HL-60 (cell line): ENCODE results near the gene NPAS4.

ENCODE experiments used
- DNase-seq, 2 experiments: peaks; one replicate each; pipeline ENCODE4 v3.0.0-alpha.2; 2010 to 2020; ENCODE audit warnings: low read depth in 1 of 2, low spot score in 1 of 2
- H3K27ac ChIP-seq: fragments of 250-450 bp; sonication (Bioruptor Pico); replicated peaks from 2 replicates; pipeline ENCODE4 v1.5.1; 2020; ENCODE audit warnings: mild to moderate bottlenecking, moderate library complexity
- H3K27me3 ChIP-seq: fragments of 250-450 bp; sonication (Bioruptor Pico); 2 replicates; pipeline ENCODE4 v1.5.1; 2021; ENCODE audit warnings: mild to moderate bottlenecking, moderate library complexity; ENCODE audit not compliant: insufficient read depth, poor library complexity, severe bottlenecking
- H3K4me3 ChIP-seq: replicated peaks from 2 replicates; pipeline ENCODE4 v1.5.1; 2011; ENCODE audit warnings: mild to moderate bottlenecking, control low read depth, low read length; ENCODE audit not compliant: insufficient read depth
- GABPA ChIP-seq: IDR thresholded peaks from 2 replicates; pipeline ENCODE4 v1.6.1; 2012; ENCODE audit warnings: low read depth
- POLR2AphosphoS5 ChIP-seq: IDR thresholded peaks from 2 replicates; pipeline ENCODE4 v1.6.1; 2012; ENCODE audit warnings: low read depth
- SPI1 ChIP-seq: IDR thresholded peaks from 2 replicates; pipeline ENCODE4 v1.6.1; 2012; ENCODE audit warnings: low read depth, mild to moderate bottlenecking, borderline replicate concordance
- TF ChIP-seq, protein P1 (sequence below): IDR thresholded peaks from one replicate; pipeline ENCODE4 v1.5.1; 2011; ENCODE audit warnings: low read length, control low read depth, inconsistent platforms; ENCODE audit not compliant: insufficient read depth
- TF ChIP-seq, protein P2 (sequence below): IDR thresholded peaks from 2 replicates; pipeline ENCODE4 v1.6.1; 2012; ENCODE audit warnings: low read depth; ENCODE audit not compliant: insufficient replicate concordance

NPAS4 gene

DNA sequence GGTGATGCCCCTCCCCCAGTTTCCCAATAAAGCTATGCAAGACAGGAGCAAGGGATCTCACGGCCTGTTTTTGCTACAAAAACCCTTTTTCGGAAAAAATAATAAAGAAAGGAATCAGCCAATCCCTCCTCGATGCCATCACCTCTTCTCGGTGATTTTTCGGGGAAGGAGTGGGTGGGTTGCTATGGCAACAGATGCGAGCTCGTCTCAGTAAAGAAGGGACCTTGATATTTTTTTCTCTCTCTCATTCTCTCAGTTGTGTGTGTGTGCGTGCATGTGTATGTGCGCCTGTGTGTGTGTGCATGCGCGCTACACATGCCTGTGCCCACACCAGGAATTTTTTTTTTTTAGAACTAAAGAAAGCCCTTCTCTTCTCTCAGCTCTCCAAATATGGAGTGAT, 3.8 kb upstream of the NPAS4 start:
- H3K4me3 ChIP-seq = no peak overlapping the region
- peaks cover 2% of the 10 kb centered on the region for H3K27me3 ChIP-seq
- TF ChIP-seq GABPA = no peak
- no peak for DNase-seq
- H3K27ac ChIP-seq = no peak overlapping the region

DNA sequence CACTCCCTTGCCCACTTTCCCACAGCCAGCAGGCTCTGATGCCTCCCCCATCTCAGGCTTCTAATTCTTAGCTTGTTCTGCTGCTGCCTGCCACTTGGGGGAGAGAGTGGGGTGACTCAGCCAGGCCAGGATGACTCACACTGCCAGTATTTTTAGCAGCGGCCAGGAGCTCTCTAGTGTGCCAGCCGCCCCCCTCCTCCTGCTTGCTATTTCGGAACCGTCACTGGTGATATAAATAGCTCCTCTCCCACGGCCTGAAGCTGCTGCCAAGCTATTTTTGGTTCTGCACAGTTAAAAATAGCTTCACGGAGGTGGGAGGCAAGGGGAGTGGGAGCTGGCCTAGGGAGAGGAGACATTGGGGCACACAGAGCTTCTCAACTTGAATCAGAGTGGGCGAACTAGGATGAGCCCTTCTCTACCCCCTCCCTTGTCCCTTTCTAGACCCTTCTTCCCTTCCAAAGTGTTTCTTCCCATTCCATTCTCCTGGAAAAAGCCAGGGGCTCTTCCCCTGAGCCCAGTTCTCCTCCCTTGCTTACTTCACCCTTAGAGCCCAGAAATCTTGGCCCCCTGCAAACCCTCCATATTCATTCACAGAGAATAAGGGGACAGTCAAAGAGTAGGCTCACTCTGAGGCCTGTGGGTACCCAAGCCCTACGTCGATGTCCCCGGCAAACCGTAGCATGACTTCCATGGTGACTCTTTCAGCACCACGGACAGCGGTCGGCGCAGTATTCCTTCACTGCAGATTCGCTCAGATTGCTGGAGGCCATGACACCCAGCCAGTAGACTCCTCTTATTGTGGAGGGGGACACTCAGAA, 2.5 kb upstream of the NPAS4 start:
- no peak for TF ChIP-seq GABPA
- TF ChIP-seq, protein P1, sequence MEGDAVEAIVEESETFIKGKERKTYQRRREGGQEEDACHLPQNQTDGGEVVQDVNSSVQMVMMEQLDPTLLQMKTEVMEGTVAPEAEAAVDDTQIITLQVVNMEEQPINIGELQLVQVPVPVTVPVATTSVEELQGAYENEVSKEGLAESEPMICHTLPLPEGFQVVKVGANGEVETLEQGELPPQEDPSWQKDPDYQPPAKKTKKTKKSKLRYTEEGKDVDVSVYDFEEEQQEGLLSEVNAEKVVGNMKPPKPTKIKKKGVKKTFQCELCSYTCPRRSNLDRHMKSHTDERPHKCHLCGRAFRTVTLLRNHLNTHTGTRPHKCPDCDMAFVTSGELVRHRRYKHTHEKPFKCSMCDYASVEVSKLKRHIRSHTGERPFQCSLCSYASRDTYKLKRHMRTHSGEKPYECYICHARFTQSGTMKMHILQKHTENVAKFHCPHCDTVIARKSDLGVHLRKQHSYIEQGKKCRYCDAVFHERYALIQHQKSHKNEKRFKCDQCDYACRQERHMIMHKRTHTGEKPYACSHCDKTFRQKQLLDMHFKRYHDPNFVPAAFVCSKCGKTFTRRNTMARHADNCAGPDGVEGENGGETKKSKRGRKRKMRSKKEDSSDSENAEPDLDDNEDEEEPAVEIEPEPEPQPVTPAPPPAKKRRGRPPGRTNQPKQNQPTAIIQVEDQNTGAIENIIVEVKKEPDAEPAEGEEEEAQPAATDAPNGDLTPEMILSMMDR = peak; percentile 27
- TF ChIP-seq, protein P2, sequence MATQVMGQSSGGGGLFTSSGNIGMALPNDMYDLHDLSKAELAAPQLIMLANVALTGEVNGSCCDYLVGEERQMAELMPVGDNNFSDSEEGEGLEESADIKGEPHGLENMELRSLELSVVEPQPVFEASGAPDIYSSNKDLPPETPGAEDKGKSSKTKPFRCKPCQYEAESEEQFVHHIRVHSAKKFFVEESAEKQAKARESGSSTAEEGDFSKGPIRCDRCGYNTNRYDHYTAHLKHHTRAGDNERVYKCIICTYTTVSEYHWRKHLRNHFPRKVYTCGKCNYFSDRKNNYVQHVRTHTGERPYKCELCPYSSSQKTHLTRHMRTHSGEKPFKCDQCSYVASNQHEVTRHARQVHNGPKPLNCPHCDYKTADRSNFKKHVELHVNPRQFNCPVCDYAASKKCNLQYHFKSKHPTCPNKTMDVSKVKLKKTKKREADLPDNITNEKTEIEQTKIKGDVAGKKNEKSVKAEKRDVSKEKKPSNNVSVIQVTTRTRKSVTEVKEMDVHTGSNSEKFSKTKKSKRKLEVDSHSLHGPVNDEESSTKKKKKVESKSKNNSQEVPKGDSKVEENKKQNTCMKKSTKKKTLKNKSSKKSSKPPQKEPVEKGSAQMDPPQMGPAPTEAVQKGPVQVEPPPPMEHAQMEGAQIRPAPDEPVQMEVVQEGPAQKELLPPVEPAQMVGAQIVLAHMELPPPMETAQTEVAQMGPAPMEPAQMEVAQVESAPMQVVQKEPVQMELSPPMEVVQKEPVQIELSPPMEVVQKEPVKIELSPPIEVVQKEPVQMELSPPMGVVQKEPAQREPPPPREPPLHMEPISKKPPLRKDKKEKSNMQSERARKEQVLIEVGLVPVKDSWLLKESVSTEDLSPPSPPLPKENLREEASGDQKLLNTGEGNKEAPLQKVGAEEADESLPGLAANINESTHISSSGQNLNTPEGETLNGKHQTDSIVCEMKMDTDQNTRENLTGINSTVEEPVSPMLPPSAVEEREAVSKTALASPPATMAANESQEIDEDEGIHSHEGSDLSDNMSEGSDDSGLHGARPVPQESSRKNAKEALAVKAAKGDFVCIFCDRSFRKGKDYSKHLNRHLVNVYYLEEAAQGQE = peak; percentile 99
- peaks cover 2% of the 10 kb centered on the region for H3K27me3 ChIP-seq
- no peak overlapping the region for H3K4me3 ChIP-seq
- no peak overlapping the region for H3K27ac ChIP-seq
- DNase-seq = peak; percentile 50 to 60

DNA sequence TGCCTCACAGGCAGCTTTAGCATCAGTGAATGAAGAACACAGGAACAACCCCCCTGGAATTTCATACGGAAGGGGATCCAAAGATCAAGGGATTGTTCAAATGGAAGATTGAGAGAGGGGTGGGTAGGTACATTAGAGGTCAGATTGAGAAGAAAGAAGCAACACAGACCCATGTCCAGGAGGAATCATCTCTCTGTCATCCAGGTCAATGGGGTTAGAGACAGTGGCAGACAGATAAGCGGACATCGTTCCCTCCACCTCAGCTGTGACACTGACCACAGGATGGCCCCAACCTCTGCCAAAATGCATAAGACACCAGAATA, 1.9 kb upstream of the NPAS4 start:
- Histone ChIP-seq H3K27ac (no peak overlapping the region), H3K4me3 (no peak overlapping the region)

DNA sequence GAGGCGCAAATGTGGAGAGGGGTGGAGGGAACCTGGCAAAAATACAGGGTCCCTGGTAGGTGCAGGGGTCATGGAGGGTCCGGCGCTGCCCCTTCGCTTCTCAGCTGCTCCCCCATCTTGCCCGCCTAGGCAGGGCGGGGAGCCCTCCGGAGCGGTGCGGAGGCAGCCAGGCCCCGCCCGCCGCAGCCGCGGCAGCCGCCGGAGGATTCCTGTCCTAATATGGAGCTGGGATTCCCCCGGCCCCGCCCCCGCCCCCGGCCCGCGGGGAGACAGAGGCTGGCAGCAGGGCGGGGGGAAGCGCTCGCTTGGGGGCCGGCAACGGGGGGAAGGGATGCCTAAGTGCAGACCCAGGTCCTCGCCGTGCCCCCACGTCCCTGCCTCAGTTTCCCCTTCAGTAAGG, 1.0 kb upstream of the NPAS4 start:
- H3K4me3 ChIP-seq = no peak overlapping the region
- H3K27me3 ChIP-seq = peaks cover 2% of the 10 kb centered on the region
- H3K27ac ChIP-seq = no peak overlapping the region
- no peak for TF ChIP-seq GABPA
- TF ChIP-seq, protein P2 = no peak
- TF ChIP-seq POLR2AphosphoS5 = no peak
- TF ChIP-seq, protein P1 = no peak
- no peak for TF ChIP-seq SPI1
- no peak for DNase-seq

More for the DNA sequence above, 1.9 kb upstream of the NPAS4 start:
- peaks cover 2% of the 10 kb centered on the region for H3K27me3 ChIP-seq
- no peak for DNase-seq
- no peak for TF ChIP-seq GABPA
- no peak for TF ChIP-seq SPI1
- TF ChIP-seq POLR2AphosphoS5 = no peak
- TF ChIP-seq, protein P2 = no peak
- TF ChIP-seq, protein P1 = no peak
